Skin epidermis (tissue), 12 donors: ENCODE results near the gene ZNF865.

ENCODE experiments used
- H3K27ac ChIP-seq, 21 experiments: fragments of 200-600 bp; sonication (generic) in 11 of 21; one replicate each; pipeline ENCODE4 v1.5.0; 2020; ENCODE audit warnings: mild to moderate bottlenecking in 3 of 21, inconsistent platforms in 2 of 21, moderate library complexity in 2 of 21
- H3K4me3 ChIP-seq, 7 experiments: fragments of 200-600 bp; sonication (generic) in 2 of 7; one replicate each; pipeline ENCODE4 v1.5.0; 2020; ENCODE audit warnings: inconsistent platforms in 2 of 7, mild to moderate bottlenecking in 2 of 7, moderate library complexity in 1 of 7

ZNF865 gene

DNA sequence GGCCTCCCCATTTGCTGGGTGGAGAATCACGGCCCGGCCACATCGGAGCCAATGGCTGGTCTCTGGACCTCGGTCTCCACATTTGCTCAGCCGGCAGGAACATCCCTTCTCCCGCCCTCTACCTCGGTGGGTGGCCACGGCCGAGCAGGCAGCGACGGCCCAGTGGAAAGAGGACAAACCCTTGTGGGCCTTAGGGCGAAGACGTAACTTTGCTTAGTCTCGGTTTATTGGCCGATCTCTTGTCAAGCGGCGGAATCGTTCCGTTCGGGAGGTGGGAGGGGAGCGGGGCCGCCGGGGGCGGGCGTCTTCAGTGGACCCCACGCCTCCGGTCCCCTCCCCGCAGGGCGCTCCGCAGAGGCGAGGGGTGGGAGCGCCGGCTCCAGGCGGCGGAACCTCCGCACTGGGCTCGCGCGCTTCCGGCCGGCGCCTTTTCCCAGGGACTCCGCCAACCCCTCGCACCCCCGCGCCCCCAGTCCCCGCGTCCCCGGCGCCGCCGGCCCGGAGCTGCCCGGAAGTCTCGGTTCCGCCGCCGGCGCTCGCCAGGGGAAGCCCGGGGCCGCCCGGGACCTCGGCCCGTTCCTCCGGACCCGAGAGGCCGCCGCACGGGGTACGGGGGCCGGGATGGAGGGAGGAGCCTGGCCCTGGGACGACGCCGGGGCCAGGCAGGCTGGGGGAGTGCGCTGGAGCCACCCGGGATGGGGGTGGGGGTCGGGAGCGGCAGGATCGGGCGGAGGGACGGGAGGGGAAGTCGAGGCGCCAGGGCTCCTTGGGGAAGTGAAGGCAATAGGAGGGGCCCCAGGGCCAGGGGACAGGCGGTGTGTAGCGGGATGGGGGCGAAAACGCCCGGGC lies 35.4 kb downstream of the ZNF865 start, which contains the start of gene ZNF580:
Gene ZNF580, plus strand, starts transcription at position 426 of the 849 bp plus-strand sequence. CDS start 1,507 bp downstream, outside the sequence.
- Histone ChIP-seq H3K27ac (peak within 1 kb of the TSS; percentile 47 to 99 (median 93)), H3K4me3 (peak within 1 kb of the TSS; percentile 67 to 95 (median 85))

DNA sequence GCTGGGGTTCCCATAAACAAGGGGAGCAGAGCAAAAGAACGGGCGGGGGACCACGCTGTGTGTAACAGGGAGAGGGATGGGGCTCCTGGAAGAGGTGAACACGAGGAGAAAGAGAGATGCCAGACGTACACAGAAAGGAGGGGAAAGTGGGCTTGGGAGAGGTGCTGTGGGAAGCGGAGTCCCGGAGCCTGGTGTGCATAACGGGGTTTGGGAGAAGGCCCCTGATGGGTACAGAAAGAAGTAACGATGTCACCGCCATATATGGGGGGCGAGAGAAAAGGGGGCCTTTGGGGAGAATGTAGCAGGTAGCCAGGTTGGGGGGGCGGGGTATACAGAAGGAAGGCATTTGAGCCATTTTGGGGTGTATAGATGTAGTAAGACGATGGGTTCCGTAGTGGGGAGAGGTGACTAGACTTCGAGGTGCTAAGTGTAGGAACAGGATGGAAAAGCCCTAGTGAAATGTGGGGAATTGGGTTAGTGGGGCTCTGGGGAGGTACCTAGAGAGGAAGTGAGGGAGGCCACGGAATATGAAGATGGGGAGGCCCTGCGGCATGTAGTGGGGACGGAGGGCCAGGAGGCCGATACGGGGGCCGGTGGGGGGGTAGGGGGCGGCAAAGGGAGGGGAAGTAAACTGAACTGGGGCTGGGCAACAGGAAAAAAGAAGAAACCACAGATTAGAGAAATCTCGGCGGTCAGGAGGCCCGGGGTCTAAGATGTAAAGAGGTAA lies 36.1 kb downstream of the ZNF865 start:
- H3K4me3 ChIP-seq, result peak overlapping the region; percentile 67 to 95 (median 85)
- peak overlapping the region; percentile 47 to 99 (median 93) for H3K27ac ChIP-seq

DNA sequence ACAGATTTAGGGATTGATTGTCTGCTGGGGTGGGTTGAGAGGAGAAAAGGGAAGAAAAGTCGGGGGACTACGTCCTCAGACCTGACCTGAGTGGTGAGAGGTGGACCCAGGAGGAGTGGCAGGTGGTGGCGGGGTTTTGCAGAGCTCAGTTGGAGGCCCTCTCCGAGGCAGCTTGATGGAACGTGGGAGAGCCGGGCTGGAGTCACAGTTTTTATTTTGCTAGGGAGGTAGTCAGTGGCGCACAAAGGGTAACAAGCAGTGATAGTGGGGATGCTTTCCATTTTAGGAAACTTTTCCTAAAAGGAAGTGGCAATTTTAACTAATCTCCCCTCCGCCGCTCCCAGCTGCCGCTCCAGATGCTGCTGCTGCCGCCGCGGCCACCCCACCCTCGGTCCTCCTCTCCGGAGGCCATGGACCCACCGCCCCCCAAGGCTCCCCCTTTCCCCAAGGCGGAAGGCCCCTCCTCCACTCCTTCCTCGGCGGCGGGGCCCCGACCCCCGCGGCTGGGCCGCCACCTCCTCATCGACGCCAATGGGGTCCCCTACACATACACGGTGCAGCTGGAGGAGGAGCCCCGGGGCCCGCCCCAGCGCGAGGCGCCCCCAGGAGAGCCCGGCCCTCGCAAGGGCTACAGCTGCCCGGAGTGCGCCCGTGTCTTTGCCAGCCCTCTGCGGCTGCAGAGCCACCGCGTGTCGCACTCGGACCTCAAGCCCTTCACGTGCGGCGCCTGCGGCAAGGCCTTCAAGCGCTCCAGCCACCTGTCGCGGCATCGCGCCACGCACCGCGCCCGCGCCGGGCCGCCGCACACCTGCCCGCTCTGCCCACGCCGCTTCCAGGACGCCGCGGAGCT lies 36.9 kb downstream of the ZNF865 start:
- peak overlapping the region in 20 of 21 experiments; percentile 42 to 99 (median 93) for H3K27ac ChIP-seq
- peak overlapping the region; percentile 67 to 95 (median 85) for H3K4me3 ChIP-seq

DNA sequence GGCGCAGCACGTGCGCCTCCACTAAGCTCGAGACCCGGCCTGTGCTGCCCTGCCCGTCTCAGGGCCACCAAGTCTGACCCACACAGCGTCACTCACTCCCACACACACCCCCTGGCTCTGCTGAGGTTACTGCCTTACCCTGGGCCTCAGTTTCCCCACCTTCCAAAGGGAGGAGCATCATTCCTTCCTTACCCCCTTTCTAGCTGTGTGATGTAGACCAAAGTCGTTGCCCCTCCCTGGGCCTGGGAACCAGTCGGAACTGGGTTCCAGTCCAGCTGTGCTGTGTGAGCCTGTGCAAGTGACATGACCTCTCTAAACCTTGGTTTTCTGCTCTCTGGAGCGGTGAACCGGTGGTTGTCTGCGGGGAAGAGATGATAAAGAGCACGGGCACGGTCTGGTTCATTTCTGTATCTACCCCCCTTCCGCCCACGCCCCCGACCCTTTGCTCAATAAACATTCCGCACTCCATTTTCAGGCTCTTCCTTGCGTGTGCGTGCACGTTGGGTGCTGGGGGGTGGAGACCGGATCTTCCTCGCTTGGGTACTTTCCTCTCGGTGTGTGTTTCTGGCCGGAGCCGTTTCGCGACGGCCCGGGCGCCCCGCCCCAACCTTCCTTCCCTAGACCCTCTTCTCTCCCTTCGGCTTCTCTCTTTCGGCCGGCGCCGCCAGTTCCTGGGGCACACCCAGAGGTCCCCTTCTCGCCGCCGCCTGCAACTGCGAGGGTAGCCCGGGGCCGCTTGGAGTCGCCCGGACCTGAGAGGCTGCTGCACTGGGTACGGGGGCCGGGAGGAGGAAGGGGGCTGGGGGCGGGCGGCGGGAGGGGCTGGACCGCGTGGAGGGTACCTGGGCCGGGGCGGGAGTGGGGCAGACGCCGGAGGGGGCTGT lies 37.8 kb downstream of the ZNF865 start, which contains the start of gene ZNF581:
Gene ZNF581, plus strand, starts transcription at position 647 of the 884 bp plus-strand sequence. CDS start 923 bp downstream, outside the sequence.
- peak within 1 kb of the TSS; percentile 73 to 99 (median 93) for H3K27ac ChIP-seq
- peak within 1 kb of the TSS; percentile 67 to 95 (median 85) for H3K4me3 ChIP-seq

DNA sequence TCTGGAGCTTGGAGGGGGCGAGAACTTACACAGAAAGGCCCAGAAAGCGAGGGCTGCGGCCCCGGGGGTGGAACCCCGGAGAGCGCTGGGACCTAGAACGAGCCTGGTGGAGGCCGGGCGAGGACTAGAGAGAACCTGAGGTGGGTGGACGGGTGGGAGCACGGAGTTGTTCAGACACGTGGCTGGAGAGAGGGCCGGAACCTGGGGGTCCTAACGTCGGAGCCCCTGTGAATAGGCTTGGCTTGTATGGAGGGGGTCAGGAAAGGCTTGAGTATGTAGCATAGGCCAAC lies 38.4 kb downstream of the ZNF865 start:
- Histone ChIP-seq H3K27ac (peak overlapping the region; percentile 73 to 99 (median 93)), H3K4me3 (peak overlapping the region; percentile 67 to 95 (median 85))

DNA sequence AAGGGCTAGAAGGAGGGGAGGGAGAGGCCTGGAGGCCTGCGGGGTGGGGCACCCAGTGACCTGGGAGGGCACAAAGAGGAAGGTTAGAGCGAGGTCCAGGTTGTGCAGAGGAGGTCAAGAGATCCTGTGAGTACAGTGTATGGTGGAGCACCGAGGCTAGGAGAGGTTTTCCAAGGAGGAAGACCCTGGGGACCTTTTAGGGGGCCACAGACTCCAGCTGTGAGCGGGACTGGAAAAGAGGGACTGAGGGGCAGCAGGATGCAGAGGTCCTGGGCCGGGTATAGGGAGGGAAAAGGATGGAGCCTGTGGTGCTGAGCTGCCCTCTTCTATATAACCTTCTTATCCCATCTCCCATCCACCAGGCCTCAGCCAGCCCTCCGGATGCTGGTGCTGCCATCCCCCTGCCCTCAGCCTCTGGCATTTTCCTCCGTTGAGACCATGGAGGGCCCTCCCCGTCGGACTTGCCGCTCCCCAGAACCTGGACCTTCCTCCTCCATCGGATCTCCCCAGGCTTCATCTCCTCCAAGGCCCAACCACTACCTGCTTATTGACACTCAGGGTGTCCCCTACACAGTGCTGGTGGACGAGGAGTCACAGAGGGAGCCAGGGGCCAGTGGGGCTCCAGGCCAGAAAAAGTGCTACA lies 38.9 kb downstream of the ZNF865 start:
- peak overlapping the region; percentile 73 to 99 (median 93) for H3K27ac ChIP-seq
- peak overlapping the region; percentile 67 to 95 (median 85) for H3K4me3 ChIP-seq

DNA sequence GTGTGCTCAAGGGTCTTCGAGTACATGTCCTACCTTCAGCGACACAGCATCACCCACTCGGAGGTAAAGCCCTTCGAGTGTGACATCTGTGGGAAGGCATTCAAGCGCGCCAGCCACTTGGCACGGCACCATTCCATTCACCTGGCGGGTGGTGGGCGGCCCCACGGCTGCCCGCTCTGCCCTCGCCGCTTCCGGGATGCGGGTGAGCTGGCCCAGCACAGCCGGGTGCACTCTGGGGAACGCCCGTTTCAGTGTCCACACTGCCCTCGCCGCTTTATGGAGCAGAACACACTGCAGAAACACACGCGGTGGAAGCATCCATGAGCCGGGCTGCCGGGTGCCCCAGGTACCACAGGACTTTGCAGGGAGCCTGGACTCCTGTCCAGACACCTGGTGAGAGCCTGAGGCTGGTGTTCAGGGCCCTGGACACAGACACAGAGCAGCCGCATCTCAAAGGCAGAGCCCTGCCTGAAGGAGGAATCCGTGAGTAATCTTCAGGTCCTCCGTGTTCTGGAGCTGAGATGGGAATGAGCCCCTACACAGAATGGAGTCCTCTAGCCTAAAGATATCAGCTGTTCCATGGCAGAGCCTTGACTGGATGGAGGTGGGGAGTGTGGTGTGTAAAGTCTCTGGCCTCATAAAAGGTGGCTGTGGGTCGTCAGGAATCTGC lies 39.5 kb downstream of the ZNF865 start:
- peak overlapping the region in 4 of 21 experiments; percentile 93 to 99 (median 96) for H3K27ac ChIP-seq

DNA sequence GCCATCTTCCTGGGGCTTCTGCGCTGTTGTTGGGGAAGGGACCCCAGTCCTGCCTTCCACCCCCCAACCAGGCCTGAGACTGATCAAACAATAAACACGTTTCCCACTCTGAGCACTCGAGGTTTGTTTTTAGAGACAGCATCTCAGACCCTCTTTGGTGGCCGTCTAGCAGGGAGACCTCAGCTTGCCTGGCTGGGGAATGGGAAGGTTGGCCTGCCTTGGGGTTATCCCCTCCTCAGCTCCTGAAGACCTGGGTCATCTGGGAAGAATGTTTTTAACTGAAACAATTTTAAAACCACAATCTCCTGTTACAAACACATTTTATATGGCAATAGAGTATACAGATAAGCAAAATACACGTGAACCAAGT lies 40.0 kb downstream of the ZNF865 start:
- Histone ChIP-seq H3K27ac (no peak overlapping the region), H3K4me3 (no peak overlapping the region)

More for the DNA sequence above, 39.5 kb downstream of the ZNF865 start:
- H3K4me3 ChIP-seq, result peak overlapping the region in 2 of 7 experiments; percentile 67 to 87

DNA sequence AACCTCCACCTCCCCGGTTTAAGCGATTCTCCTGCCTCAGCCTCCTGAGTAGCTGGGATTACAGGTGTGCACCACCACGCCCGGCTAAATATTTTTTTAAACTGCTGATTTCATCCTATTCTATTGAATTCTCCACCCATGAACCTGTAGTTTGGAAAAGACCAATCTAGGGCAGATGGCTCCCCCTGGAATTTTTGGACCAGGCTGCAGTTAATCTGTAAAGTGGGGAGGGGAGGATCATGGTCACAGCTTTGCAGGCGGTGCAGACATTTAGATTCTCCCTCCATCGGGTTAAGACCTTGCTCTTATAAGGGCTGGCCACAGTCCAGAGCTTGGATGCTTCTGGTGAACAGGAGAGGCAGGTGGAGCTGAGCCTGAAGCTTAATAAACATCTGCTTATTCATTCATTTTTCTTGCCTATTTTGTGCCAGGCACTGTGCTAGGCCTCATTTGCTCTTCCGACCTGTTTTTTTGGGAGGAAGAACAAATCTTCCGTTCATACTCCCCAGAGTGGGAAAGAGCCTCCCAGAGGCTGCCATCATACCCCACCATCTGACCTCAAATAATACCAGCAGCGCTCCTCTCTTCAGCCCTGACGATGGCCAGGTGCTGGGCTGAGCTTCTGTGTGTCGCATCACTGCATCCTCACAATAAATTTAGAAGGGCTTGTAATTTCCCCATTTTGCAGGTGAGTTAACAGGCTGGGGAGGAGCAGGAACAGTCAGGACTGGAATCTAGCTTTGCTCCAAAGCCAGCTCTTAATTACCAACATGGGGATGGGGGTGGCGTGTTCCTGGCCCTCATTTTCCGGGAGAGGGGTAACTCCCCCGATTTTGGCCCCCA lies 41.7 kb downstream of the ZNF865 start:
- Histone ChIP-seq H3K4me3 (peak overlapping the region; percentile 55 to 87 (median 70)), H3K27ac (peak overlapping the region in 19 of 21 experiments; percentile 75 to 91 (median 88))

DNA sequence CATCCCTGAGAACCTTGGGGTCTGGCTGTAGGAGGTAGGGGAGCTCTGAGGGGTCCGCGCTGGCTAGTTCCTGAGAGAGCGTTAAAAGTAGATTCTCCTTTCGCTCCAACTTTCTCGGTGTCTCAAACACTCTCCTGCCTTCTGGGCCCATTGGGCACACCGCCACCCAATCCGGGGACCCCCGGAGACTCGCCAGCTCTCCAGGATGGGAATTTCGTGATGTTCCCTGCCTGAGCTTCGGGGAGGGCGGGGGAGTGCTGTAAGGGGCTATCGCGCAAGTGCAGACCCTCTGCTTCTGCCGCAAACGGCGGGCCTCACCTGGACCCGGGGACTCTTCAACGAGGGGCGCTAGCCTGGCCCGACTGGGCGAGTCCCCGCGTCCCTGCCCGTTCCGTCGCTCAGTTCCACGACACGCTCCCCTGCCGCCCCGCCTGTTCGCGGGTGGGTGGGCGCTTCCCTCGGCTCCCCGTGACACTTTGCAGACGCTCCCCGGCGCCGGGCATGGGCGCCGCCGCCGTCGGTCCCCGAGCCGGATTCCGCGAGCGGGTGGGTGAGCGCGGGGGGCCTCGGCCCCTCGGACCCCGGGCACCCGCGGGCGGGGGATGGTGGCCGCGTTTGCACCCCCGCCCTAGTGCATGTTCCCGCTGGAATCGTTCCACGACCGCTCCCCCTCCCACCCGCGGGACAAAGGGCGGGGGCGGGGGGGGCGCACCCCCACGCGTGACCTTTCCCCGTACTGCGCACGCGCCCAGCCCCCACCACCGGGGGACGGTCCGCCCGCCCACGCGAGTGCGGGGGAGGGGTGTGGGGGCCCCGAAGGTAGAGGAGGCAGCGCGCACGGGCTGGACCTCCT lies 42.5 kb downstream of the ZNF865 start, which contains the start of gene CCDC106:
Gene CCDC106, plus strand, starts transcription at position 481 of the 853 bp plus-strand sequence. CDS start 835 bp downstream, outside the sequence.
- Histone ChIP-seq H3K4me3 (peak within 1 kb of the TSS; percentile 55 to 87 (median 70)), H3K27ac (peak within 1 kb of the TSS; percentile 43 to 91 (median 87))

DNA sequence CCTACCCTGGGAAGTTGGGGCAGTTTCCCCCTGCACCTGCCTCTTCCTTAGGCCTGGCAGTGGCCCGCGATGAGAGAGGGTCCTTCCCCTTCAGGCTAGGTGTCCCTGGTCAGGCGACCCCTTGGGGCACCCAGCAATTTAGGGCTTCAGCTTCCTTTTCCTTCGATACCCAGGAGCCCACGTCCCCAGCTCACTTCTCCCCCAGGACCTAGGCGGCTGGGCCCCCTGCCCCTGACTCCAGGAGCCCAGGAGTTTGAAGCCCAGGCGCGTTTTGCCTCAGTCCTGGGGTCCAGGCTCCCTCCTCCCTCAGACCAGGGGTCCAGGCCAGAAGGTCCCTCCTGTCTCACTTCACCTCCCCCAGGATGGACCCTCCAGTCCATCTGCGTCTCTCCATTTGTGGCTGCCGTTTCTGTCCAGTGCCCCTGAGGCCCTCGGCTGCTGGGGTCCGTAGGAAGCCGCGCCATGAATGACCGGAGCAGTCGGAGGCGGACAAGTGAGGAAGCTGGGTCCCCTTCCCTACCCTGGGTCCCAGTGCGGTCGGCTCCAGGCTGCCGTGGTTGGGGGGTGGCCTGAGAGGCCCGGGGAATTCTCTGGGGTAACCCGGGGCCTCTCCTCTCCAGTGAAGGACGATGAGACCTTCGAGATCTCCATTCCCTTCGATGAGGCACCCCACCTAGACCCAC lies 43.3 kb downstream of the ZNF865 start:
- Histone ChIP-seq H3K27ac (peak overlapping the region; percentile 43 to 91 (median 87)), H3K4me3 (peak overlapping the region; percentile 55 to 87 (median 70))

DNA sequence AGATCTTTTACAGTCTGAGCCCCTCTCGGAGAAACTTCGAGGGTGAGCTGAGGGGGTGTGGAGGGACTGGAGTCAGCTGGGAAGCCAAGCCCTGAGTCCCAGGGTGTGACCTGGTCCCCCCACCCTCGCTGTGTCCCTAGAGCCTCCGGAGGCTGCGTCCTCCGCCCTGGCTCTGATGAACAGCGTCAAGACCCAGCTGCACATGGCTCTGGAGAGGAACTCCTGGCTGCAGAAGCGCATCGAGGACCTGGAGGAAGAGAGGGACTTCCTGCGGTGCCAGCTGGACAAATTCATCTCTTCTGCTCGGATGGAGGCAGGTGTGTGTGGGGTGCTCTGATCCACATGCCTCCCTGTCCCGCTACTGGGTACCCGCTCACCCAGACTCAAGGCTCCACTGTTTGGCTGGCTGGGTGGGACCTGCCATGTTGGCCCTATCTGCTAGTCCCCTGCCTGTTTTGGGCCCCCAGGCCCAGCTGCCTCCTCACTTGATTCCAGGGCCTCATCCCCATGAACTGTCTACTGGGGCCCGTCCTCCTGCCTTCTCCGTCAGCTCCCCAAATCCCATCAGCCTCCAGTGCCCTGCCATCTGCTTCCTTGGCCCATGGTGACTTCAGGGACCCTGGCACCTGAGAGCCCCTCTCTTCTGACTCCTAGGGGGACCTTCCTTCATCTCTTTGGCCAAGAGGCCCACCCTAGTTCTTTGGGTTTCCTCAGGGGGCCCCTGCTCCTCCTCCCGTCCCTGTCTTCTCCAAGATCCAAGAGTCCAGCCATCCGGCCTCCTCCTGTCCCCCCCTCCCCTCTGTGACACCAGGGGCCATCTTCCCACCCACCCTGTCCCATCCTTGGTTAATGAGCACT lies 44.0 kb downstream of the ZNF865 start:
- Histone ChIP-seq H3K4me3 (peak overlapping the region in 2 of 7 experiments; percentile 66 to 81), H3K27ac (peak overlapping the region in 12 of 21 experiments; percentile 76 to 91 (median 88))

DNA sequence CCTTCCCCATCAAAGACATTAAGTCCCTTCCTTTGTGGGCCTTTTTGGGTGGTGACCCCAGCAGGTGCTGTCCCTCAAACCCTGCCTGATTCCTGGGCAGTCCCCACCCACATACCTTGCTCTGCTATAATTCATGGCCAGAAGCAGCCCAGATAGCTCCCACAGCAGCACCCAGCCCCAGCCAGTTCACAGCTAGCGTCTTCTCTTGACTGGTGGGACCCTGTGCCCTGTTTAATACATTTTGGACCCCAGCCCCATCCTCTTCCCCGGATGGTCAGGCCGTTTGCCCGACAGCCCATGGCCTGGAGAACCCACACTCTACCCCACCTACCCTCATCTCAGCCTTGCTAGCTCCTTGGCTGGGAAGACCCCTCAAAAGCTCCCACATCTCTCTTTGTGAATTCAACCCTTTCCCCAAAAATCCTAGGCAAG lies 44.7 kb downstream of the ZNF865 start:
- Histone ChIP-seq H3K4me3 (no peak overlapping the region), H3K27ac (no peak overlapping the region)

DNA sequence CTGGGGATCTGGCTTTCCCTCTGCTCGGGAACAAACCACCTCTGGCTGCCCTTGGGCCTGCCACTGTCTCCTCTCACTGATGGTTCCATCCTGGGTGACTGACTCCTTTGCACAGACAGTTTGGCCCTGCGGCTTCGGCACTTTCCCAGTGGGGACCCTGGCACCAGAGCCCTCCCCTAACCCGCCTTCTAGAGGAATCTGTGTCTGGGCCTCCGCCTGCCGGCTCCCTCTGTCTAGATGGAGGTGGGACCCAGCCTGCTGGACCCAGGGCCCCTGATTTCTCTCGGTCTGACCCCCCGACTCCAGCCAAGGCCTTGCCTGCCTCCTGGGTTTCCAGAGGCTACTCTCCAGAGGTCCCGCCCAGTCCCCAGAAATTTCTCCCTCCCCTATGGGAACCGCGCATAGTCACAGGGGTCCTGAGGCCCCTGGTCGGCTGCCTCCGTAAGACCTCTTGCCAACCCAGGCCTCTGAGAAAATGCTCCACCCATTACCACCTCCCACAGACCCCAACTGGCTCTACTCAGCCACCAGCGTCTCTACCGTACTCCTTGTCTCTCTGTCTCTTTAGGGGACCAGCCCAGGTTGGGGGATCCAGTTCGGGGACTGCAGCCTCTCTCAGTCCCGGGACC lies 45.3 kb downstream of the ZNF865 start:
- H3K4me3 ChIP-seq, result no peak overlapping the region
- no peak overlapping the region for H3K27ac ChIP-seq
